Type B pancreatic cell (in vitro differentiated cells): ENCODE results near the gene ITGA5. TPM values are rescaled to one million over a fixed set of nuclear protein-coding genes. Genes with fewer than 3 reads are reported as not detected.

Experiments used
- DNase-seq: peaks from one replicate; pipeline ENCODE4 v3.0.0; 2021; ENCODE audit warnings: mixed read lengths; ENCODE audit not compliant: unreplicated experiment; ENCODE audit errors: extremely low spot score
- H3K27ac Mint-ChIP-seq: 2 replicates; pipeline ENCODE4 v1.8.0; 2021; ENCODE audit warnings: mild to moderate bottlenecking, mixed read lengths
- H3K27me3 Mint-ChIP-seq: 2 replicates; pipeline ENCODE4 v1.8.0; 2021; ENCODE audit warnings: mixed read lengths
- H3K36me3 Mint-ChIP-seq: 2 replicates; pipeline ENCODE4 v1.8.0; 2021; ENCODE audit warnings: mixed read lengths
- H3K4me1 Mint-ChIP-seq: one replicate; pipeline ENCODE4 v1.8.0; 2021; ENCODE audit warnings: mixed read lengths; ENCODE audit not compliant: unreplicated experiment
- H3K4me3 Mint-ChIP-seq: 2 replicates; pipeline ENCODE4 v1.8.0; 2021; ENCODE audit warnings: mild to moderate bottlenecking, mixed read lengths
- H3K9me3 Mint-ChIP-seq: 2 replicates; pipeline ENCODE4 v1.8.0; 2021; ENCODE audit warnings: mixed read lengths
- CTCF ChIP-seq: fragments of 200-600 bp; sonication (generic); conservative IDR thresholded peaks from 2 replicates; pipeline ENCODE4 v1.5.0; 2021; ENCODE audit warnings: antibody characterized with exemption, mild to moderate bottlenecking
- total RNA-seq: library from RNA; stranded (reverse); gene quantifications from 2 replicates; pipeline ENCODE4 v1.2.1, GENCODE V29; 2021; ENCODE audit warnings: low replicate concordance

ITGA5 gene
- total RNA-seq, 1 donor from 2014 or later = 25.9 TPM

DNA sequence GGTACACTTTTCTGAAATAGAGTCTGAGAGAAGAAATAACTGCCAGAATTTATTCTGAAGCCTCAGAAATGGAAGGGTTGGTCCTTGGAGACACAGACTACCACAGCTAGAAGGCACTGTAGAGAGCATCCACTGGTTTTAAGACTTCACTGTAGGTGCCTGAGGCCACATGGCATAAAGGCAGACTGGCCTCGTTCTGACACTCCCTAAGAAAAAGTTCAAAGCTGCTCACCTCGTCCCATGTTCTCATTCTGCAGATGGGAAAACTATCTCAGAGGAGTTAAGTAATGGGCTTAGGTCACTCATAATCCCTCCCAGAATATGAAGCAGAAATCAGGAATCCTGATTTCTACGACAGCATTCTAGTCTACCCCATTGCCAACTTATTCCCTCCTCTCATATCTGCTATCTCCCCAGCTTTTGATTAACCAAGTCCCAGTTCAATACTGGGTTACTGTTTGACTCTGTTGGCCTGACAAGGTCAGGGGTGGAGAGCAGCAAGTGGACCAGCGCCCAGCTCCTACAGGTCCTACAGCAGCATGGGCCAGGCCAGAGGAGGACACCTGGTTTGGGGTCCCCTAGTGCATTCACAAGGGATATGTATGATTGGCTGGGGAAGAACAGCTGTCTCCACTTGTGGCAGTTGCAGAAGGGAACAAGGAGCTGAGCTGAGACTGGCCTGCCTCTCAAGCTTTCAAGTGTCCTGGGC, 3.7 kb downstream of the ITGA5 start:
- no peak for TF ChIP-seq CTCF
- peaks cover 39% of the 10 kb centered on the region for H3K27me3 Mint-ChIP-seq
- no peaks in the 10 kb centered on the region for H3K36me3 Mint-ChIP-seq
- peaks cover 20% of the 10 kb centered on the region for H3K4me1 Mint-ChIP-seq
- H3K9me3 Mint-ChIP-seq = no peaks in the 10 kb centered on the region
- no peak overlapping the region for H3K27ac Mint-ChIP-seq
- no peak overlapping the region for H3K4me3 Mint-ChIP-seq
- DNase-seq = no peak

GRCh38 chr12:54413284-54414190, 5.5 kb downstream of the ITGA5 start:
- DNase-seq = no peak
- no peak for TF ChIP-seq CTCF
- Mint-ChIP-seq H3K27me3 (peaks cover 30% of the 10 kb centered on the region), H3K36me3 (no peaks in the 10 kb centered on the region), H3K4me3 (no peak overlapping the region), H3K27ac (no peak overlapping the region), H3K9me3 (no peaks in the 10 kb centered on the region), H3K4me1 (peaks cover 20% of the 10 kb centered on the region)

DNA sequence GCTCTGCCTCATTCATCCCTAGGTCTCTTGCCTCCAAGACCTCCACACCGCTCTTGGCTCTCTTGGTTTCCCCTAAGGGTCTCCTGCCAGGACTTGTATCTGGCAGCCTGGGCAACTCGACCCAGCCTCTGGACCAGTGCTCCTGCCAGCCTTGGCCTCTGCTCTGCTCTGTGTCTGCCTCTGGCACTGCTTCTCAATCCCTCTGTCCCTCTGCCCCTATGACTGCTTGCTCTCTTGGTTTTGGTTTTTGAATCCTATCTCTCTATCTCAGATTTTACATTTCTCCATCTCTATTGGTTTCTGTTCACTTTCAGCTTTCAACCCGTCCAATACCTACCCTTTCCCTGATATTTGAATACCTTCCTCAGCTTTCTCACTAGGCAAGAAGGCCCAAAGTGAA, 6.3 kb downstream of the ITGA5 start:
- DNase-seq = no peak
- Mint-ChIP-seq H3K27ac (no peak overlapping the region), H3K9me3 (no peaks in the 10 kb centered on the region), H3K27me3 (peaks cover 26% of the 10 kb centered on the region), H3K4me1 (peaks cover 18% of the 10 kb centered on the region), H3K4me3 (no peak overlapping the region), H3K36me3 (no peaks in the 10 kb centered on the region)
- TF ChIP-seq CTCF = no peak

GRCh38 chr12:54412348-54412747, 6.7 kb downstream of the ITGA5 start:
- no peaks in the 10 kb centered on the region for H3K9me3 Mint-ChIP-seq
- H3K27ac Mint-ChIP-seq = no peak overlapping the region
- no peak for TF ChIP-seq CTCF
- peaks cover 15% of the 10 kb centered on the region for H3K4me1 Mint-ChIP-seq
- no peak for DNase-seq
- peaks cover 22% of the 10 kb centered on the region for H3K27me3 Mint-ChIP-seq
- no peak overlapping the region for H3K4me3 Mint-ChIP-seq
- no peaks in the 10 kb centered on the region for H3K36me3 Mint-ChIP-seq

DNA sequence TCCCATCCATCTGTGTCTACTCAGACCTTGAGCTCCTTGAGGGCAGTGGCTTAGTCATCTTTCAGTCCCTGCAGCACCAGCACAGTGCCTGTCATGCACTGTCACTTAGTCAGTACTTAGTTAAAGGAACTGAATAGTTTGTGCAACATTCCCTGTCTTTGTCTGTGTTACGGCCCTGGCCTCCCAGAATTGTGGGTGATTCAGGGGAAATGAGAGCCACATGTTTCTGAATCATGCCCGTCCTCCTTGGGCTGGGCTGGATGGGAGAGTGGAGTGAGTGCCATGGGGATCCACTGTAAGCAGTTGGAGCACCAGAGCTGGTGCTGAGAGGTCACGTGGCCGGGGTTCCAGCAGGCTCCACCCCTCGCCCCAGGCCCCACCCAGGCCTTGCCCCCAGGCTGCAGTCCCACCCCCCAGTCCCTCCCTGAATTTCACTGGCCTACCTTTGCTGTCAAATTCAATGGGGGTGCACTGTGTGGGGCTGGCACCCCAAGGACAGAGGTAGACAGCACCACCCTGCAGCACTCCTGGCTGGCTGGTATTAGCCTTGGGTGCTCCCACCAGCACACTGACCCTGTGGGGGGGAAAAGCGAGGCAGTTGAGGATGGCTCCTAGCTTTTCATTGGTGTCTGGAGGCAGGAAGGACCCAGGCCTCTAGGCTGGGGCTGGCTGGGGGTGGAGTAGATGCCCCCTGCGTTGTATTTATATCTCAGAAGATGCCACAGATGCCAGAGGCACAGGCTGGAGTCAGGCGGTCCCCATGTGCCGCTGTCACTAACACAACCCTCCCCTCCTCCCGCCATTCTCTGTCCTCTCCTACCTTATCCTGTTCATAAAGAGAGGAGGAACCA, 7.5 kb downstream of the ITGA5 start:
- H3K27ac Mint-ChIP-seq = no peak overlapping the region

More for the DNA sequence above, 7.5 kb downstream of the ITGA5 start:
- Mint-ChIP-seq H3K4me1 (peaks cover 9% of the 10 kb centered on the region), H3K9me3 (no peaks in the 10 kb centered on the region), H3K27me3 (peaks cover 15% of the 10 kb centered on the region), H3K36me3 (no peaks in the 10 kb centered on the region), H3K4me3 (no peak overlapping the region)
- DNase-seq = no peak
- TF ChIP-seq CTCF = no peak
